ENCODE results near the gene GOLGA6L10.
"Not testable (repeated sequence)": the region's sequence is repeated elsewhere in the genome, so short reads cannot be mapped to it uniquely, and the experiment has no call there.

GOLGA6L10 gene

GRCh38 chr15:82338573-82338972, 10.7 kb downstream of the GOLGA6L10 start:
- not testable (repeated sequence) for DNase-seq

GRCh38 chr15:82338053-82338452, 11.2 kb downstream of the GOLGA6L10 start:
- DNase-seq: not testable (repeated sequence)

GRCh38 chr15:82337051-82337450, 12.2 kb downstream of the GOLGA6L10 start:
- DNase-seq: not testable (repeated sequence)

- DNase-seq: not testable (repeated sequence)
These were observed 13.1 kb downstream of the GOLGA6L10 start for GRCh38 chr15:82336180-82336647.

- not testable (repeated sequence) for DNase-seq
These were observed 14.3 kb downstream of the GOLGA6L10 start for GRCh38 chr15:82335006-82335405.

GRCh38 chr15:82334554-82334932, 14.7 kb downstream of the GOLGA6L10 start:
- DNase-seq: not testable (repeated sequence)

- not testable (repeated sequence) for DNase-seq
These were observed 15.4 kb downstream of the GOLGA6L10 start for GRCh38 chr15:82333603-82334553.

- not testable (repeated sequence) for DNase-seq
These were observed 16.3 kb downstream of the GOLGA6L10 start for GRCh38 chr15:82332711-82333602.

GRCh38 chr15:82331576-82332304, 17.5 kb downstream of the GOLGA6L10 start:
- DNase-seq: not testable (repeated sequence)

GRCh38 chr15:82330921-82331320, 18.4 kb downstream of the GOLGA6L10 start:
- DNase-seq: not testable (repeated sequence)

- DNase-seq: not testable (repeated sequence)
These were observed 20.2 kb downstream of the GOLGA6L10 start for GRCh38 chr15:82329039-82329438.

- not testable (repeated sequence) for DNase-seq
These were observed 21.9 kb downstream of the GOLGA6L10 start for GRCh38 chr15:82327372-82327771.

GRCh38 chr15:82326896-82327295, 22.4 kb downstream of the GOLGA6L10 start:
- DNase-seq: not testable (repeated sequence)

GRCh38 chr15:82325646-82326045, 23.6 kb downstream of the GOLGA6L10 start:
- not testable (repeated sequence) for DNase-seq

GRCh38 chr15:82324831-82325230, 24.4 kb downstream of the GOLGA6L10 start:
- not testable (repeated sequence) for DNase-seq

- DNase-seq: not testable (repeated sequence)
These were observed 26.8 kb downstream of the GOLGA6L10 start for GRCh38 chr15:82322488-82322887.

GRCh38 chr15:82320861-82321260, 28.4 kb downstream of the GOLGA6L10 start:
- DNase-seq: not testable (repeated sequence)

- DNase-seq: not testable (repeated sequence)
These were observed 29.6 kb downstream of the GOLGA6L10 start for GRCh38 chr15:82319522-82320278.

GRCh38 chr15:82318281-82318680, 31.0 kb downstream of the GOLGA6L10 start:
- not testable (repeated sequence) for DNase-seq

- not testable (repeated sequence) for DNase-seq
These were observed 31.8 kb downstream of the GOLGA6L10 start for GRCh38 chr15:82317516-82317915.

GRCh38 chr15:82317091-82317489, 32.2 kb downstream of the GOLGA6L10 start:
- DNase-seq: no peak

Measured in stimulated activated CD4-positive, alpha-beta T cell treated with anti-CD3 and anti-CD28 coated beads, Interleukin-4, amount 100 ng/mL, for 24 hours (primary cell).